ENCODE results near the gene HPS1.

GRCh38 chr10:98445200-98445812, 1.4 kb downstream of the HPS1 start:
- no peak for TF ChIP-seq CTCF (IDR thresholded peaks at IDR 0.05; ENCODE audit: poor library complexity)
- no peak for TF ChIP-seq EZH2phosphoT487 (IDR thresholded peaks at IDR 0.05; ENCODE audit: low read depth, severe bottlenecking, unreplicated experiment)
- TF ChIP-seq EZH2 (IDR thresholded peaks at IDR 0.05; ENCODE audit: borderline replicate concordance): no peak

Measured in hepatocyte (in vitro differentiated cells).